CD4-positive, alpha-beta memory T cell (primary cell): Measurements from ENCODE around the gene PIK3CG. TPM values are rescaled to one million over a fixed set of nuclear protein-coding genes. Genes with fewer than 3 reads are reported as not detected.

Source experiments
- CTCF ChIA-PET: fragments of 350-600 bp; sonication (Branson Sonifier 250); formaldehyde crosslinking; loops from one replicate; lab custom pipeline; 2021; ENCODE audit warnings: inconsistent platforms; ENCODE audit not compliant: partially characterized antibody; lab: Charles Lee
- POLR2A ChIA-PET: fragments of 350-600 bp; sonication (Branson Sonifier 250); formaldehyde crosslinking; loops from one replicate; lab custom pipeline; 2021; ENCODE audit not compliant: partially characterized antibody; lab: Charles Lee
- DNase-seq, 5 donors: peaks; one replicate each; pipeline versions ENCODE4 v3.0.0 to v3.0.0-alpha.2; 2020 to 2022; ENCODE audit warnings: mixed read lengths in 1 of 5
- H3K27ac ChIP-seq: one replicate; pipeline ENCODE4 v1.7.0; 2013; ENCODE audit warnings: low read depth, low read length
- H3K27me3 ChIP-seq: 2 replicates; pipeline ENCODE4 v1.7.0; 2013; ENCODE audit warnings: mild to moderate bottlenecking, low read length, moderate library complexity; ENCODE audit not compliant: insufficient read depth
- H3K36me3 ChIP-seq: 2 replicates; pipeline ENCODE4 v1.7.0; 2013; ENCODE audit warnings: mild to moderate bottlenecking, low read length, moderate library complexity; ENCODE audit not compliant: insufficient read depth
- H3K4me1 ChIP-seq: 2 replicates; pipeline ENCODE4 v1.7.0; 2013; ENCODE audit warnings: mild to moderate bottlenecking, low read length, moderate library complexity; ENCODE audit not compliant: insufficient read depth
- H3K4me3 ChIP-seq, 2 donors: one replicate each; pipeline ENCODE4 v1.7.0; 2013; ENCODE audit warnings: low read length in 2 of 2, mild to moderate bottlenecking in 1 of 2
- H3K9me3 ChIP-seq, 2 donors: one replicate each; pipeline ENCODE4 v1.7.0; 2013; ENCODE audit warnings: low read length in 2 of 2, control low read depth in 1 of 2; ENCODE audit not compliant: control insufficient read depth in 1 of 2
- H3K27ac Mint-ChIP-seq, 7 donors: one replicate each; pipeline ENCODE4 v1.8.0; 2020 to 2021; ENCODE audit warnings: mixed read lengths in 7 of 7, mild to moderate bottlenecking in 6 of 7, inconsistent platforms in 3 of 7, moderate library complexity in 3 of 7
- H3K27me3 Mint-ChIP-seq, 2 donors: one replicate each; pipeline ENCODE4 v1.8.0; 2020 to 2021; ENCODE audit warnings: mixed read lengths in 2 of 2
- H3K36me3 Mint-ChIP-seq, 2 donors: one replicate each; pipeline ENCODE4 v1.8.0; 2020 to 2021; ENCODE audit warnings: mixed read lengths in 2 of 2, inconsistent platforms in 1 of 2, mild to moderate bottlenecking in 1 of 2
- H3K4me1 Mint-ChIP-seq, 4 donors: one replicate each; pipeline ENCODE4 v1.8.0; 2020 to 2021; ENCODE audit warnings: mixed read lengths in 4 of 4, mild to moderate bottlenecking in 1 of 4
- H3K4me3 Mint-ChIP-seq, 8 donors: one replicate each; pipeline ENCODE4 v1.8.0; 2020 to 2021; ENCODE audit warnings: mixed read lengths in 8 of 8, mild to moderate bottlenecking in 7 of 8, moderate library complexity in 6 of 8, inconsistent platforms in 3 of 8
- H3K9me3 Mint-ChIP-seq, 8 donors: one replicate each; pipeline ENCODE4 v1.8.0; 2020 to 2021; ENCODE audit warnings: mixed read lengths in 8 of 8, mild to moderate bottlenecking in 5 of 8, inconsistent platforms in 3 of 8, moderate library complexity in 1 of 8
- intact Hi-C: fragments of 100-400 bp; cut with micrococcal nuclease; formaldehyde crosslinking; loops from one replicate; pipeline ENCODE4 v1.15.1; 2023
- polyA plus RNA-seq, 2 donors: library from polyadenylated mRNA; unstranded; fragments of 300-500 nt; fragmentation: Illumina TruSeq; gene quantifications; one replicate each; pipeline ENCODE4 v1.2.3, GENCODE V29; 2021
- total RNA-seq, 2 experiments: library from RNA; stranded (reverse); gene quantifications; one replicate each; pipeline ENCODE4 v1.2.3, GENCODE V29; 2021

The PIK3CG gene
- total and polyA plus RNA-seq, 4 experiments from 2014 or later = 15.3 to 32.6 (median 25.7) TPM

GRCh38 chr7:106871793-106872571 lies 6.9 kb downstream of the PIK3CG start:
- Mint-ChIP-seq H3K9me3 (no peaks in the 10 kb centered on the region), H3K27ac (peak overlapping the region in 6 of 7 donors; percentile 3 to 82 (median 57)), H3K27me3 (no peaks in the 10 kb centered on the region), H3K36me3 (peaks cover 76 to 79% of the 10 kb centered on the region in 2 donors), H3K4me3 (peak overlapping the region; percentile 2 to 80 (median 56)), H3K4me1 (peaks cover 52 to 78% (median 66%) of the 10 kb centered on the region in 4 donors)
- ChIA-PET POLR2A (interaction anchor here (0.8 kb wide), 1 partner anchor 9 kb away, joined by 3 read pairs; no protein-coding TSS in a partner anchor), CTCF (no interaction called here)
- DNase-seq = no peak
- H3K27ac ChIP-seq = no peak overlapping the region
- intact Hi-C loops = no loop called here
- no peaks in the 10 kb centered on the region for H3K9me3 ChIP-seq
- no peak overlapping the region for H3K4me3 ChIP-seq
- no peaks in the 10 kb centered on the region for H3K27me3 ChIP-seq
- peaks cover 52% of the 10 kb centered on the region for H3K4me1 ChIP-seq
- peaks cover 48% of the 10 kb centered on the region for H3K36me3 ChIP-seq

GRCh38 chr7:106872763-106873162 lies 7.7 kb downstream of the PIK3CG start:
- intact Hi-C loops = no loop called here

GRCh38 chr7:106874076-106874475 lies 9.0 kb downstream of the PIK3CG start:
- H3K4me3 Mint-ChIP-seq = no peak overlapping the region
- peaks cover 53% of the 10 kb centered on the region for H3K36me3 ChIP-seq
- H3K27ac Mint-ChIP-seq = peak overlapping the region in 2 of 7 donors; percentile 0 to 61
- H3K27me3 ChIP-seq = no peaks in the 10 kb centered on the region
- no peaks in the 10 kb centered on the region for H3K9me3 ChIP-seq
- H3K36me3 Mint-ChIP-seq = peaks cover 79 to 84% of the 10 kb centered on the region in 2 donors
- ChIA-PET POLR2A (no interaction called here), CTCF (no interaction called here)
- H3K4me1 ChIP-seq = peaks cover 41% of the 10 kb centered on the region
- H3K27ac ChIP-seq = no peak overlapping the region
- H3K27me3 Mint-ChIP-seq = no peaks in the 10 kb centered on the region
- intact Hi-C loops = no loop called here
- peaks cover 45 to 73% (median 58%) of the 10 kb centered on the region in 4 donors for H3K4me1 Mint-ChIP-seq
- H3K9me3 Mint-ChIP-seq = no peaks in the 10 kb centered on the region
- no peak for DNase-seq
- no peak overlapping the region for H3K4me3 ChIP-seq

More at GRCh38 chr7:106872763-106873162, 7.7 kb downstream of the PIK3CG start:
- H3K9me3 Mint-ChIP-seq = no peaks in the 10 kb centered on the region
- peaks cover 79 to 81% of the 10 kb centered on the region in 2 donors for H3K36me3 Mint-ChIP-seq
- Histone ChIP-seq H3K4me1 (peaks cover 48% of the 10 kb centered on the region), H3K27me3 (no peaks in the 10 kb centered on the region), H3K36me3 (peaks cover 56% of the 10 kb centered on the region), H3K9me3 (no peaks in the 10 kb centered on the region), H3K4me3 (no peak overlapping the region), H3K27ac (no peak overlapping the region)
- peak overlapping the region in 6 of 7 donors; percentile 22 to 82 (median 47) for H3K27ac Mint-ChIP-seq
- DNase-seq = no peak
- peak overlapping the region in 7 of 8 donors; percentile 9 to 80 (median 62) for H3K4me3 Mint-ChIP-seq
- ChIA-PET CTCF (no interaction called here), POLR2A (no interaction called here)
- peaks cover 54 to 77% (median 66%) of the 10 kb centered on the region in 4 donors for H3K4me1 Mint-ChIP-seq
- no peaks in the 10 kb centered on the region for H3K27me3 Mint-ChIP-seq

GRCh38 chr7:106875508-106875907 lies 10.4 kb downstream of the PIK3CG start:
- Histone ChIP-seq H3K4me3 (no peak overlapping the region), H3K36me3 (peaks cover 58% of the 10 kb centered on the region), H3K9me3 (no peaks in the 10 kb centered on the region), H3K4me1 (peaks cover 26% of the 10 kb centered on the region), H3K27me3 (no peaks in the 10 kb centered on the region), H3K27ac (no peak overlapping the region)
- ChIA-PET CTCF (no interaction called here), POLR2A (no interaction called here)
- H3K36me3 Mint-ChIP-seq = peaks cover 83 to 85% of the 10 kb centered on the region in 2 donors
- H3K4me3 Mint-ChIP-seq = no peak overlapping the region
- intact Hi-C loops = no loop called here
- H3K27me3 Mint-ChIP-seq = no peaks in the 10 kb centered on the region
- DNase-seq = no peak
- H3K4me1 Mint-ChIP-seq = peaks cover 39 to 65% (median 45%) of the 10 kb centered on the region in 4 donors
- H3K27ac Mint-ChIP-seq = peak overlapping the region in 1 of 7 donors; percentile 24
- no peaks in the 10 kb centered on the region for H3K9me3 Mint-ChIP-seq

GRCh38 chr7:106878748-106879439 lies 13.8 kb downstream of the PIK3CG start:
- DNase-seq = no peak
- intact Hi-C loops = loop anchor here (2.0 kb wide), 1 partner anchor 14 kb away; the partner anchor contains the start of gene PIK3CG
- Histone ChIP-seq H3K9me3 (no peaks in the 10 kb centered on the region), H3K4me1 (no peaks in the 10 kb centered on the region), H3K36me3 (peaks cover 73% of the 10 kb centered on the region), H3K27me3 (no peaks in the 10 kb centered on the region), H3K27ac (no peak overlapping the region), H3K4me3 (no peak overlapping the region)
- ChIA-PET CTCF (no interaction called here), POLR2A (no interaction called here)
- Mint-ChIP-seq H3K36me3 (peaks cover 85 to 87% of the 10 kb centered on the region in 2 donors), H3K4me1 (peaks cover 14 to 36% (median 18%) of the 10 kb centered on the region in 4 donors), H3K9me3 (no peaks in the 10 kb centered on the region), H3K4me3 (no peak overlapping the region), H3K27ac (peak overlapping the region in 1 of 7 donors; percentile 1), H3K27me3 (no peaks in the 10 kb centered on the region)

GRCh38 chr7:106881984-106882383 lies 16.9 kb downstream of the PIK3CG start:
- H3K36me3 Mint-ChIP-seq = peaks cover 91 to 95% of the 10 kb centered on the region in 2 donors
- peaks cover 6 to 35% (median 12%) of the 10 kb centered on the region in 4 donors for H3K4me1 Mint-ChIP-seq
- Histone ChIP-seq H3K36me3 (peaks cover 89% of the 10 kb centered on the region), H3K4me3 (no peak overlapping the region), H3K4me1 (no peaks in the 10 kb centered on the region), H3K27me3 (no peaks in the 10 kb centered on the region), H3K27ac (no peak overlapping the region), H3K9me3 (no peaks in the 10 kb centered on the region)
- no peak for DNase-seq
- ChIA-PET POLR2A (no interaction called here), CTCF (no interaction called here)
- no peaks in the 10 kb centered on the region for H3K9me3 Mint-ChIP-seq
- intact Hi-C loops = no loop called here
- H3K4me3 Mint-ChIP-seq = no peak overlapping the region
- no peak overlapping the region for H3K27ac Mint-ChIP-seq
- H3K27me3 Mint-ChIP-seq = no peaks in the 10 kb centered on the region

GRCh38 chr7:106883456-106884026 lies 18.5 kb downstream of the PIK3CG start:
- H3K9me3 Mint-ChIP-seq = no peaks in the 10 kb centered on the region
- H3K36me3 ChIP-seq = peaks cover 90% of the 10 kb centered on the region
- CTCF ChIA-PET = no interaction called here

More at GRCh38 chr7:106883456-106884026, 18.5 kb downstream of the PIK3CG start:
- Histone ChIP-seq H3K27ac (no peak overlapping the region), H3K27me3 (no peaks in the 10 kb centered on the region), H3K9me3 (no peaks in the 10 kb centered on the region), H3K4me3 (no peak overlapping the region), H3K4me1 (no peaks in the 10 kb centered on the region)
- Mint-ChIP-seq H3K27ac (peak overlapping the region in 3 of 7 donors; percentile 9 to 78 (median 23)), H3K27me3 (no peaks in the 10 kb centered on the region), H3K4me1 (peaks cover 4 to 28% (median 8%) of the 10 kb centered on the region in 4 donors), H3K4me3 (no peak overlapping the region), H3K36me3 (peaks cover 88 to 94% of the 10 kb centered on the region in 2 donors)
- no peak for DNase-seq
- intact Hi-C loops = no loop called here
- POLR2A ChIA-PET = no interaction called here
